CD4-positive, alpha-beta T cell (primary cell): ENCODE data around the gene HES5. TPM values are rescaled to one million over a fixed set of nuclear protein-coding genes. Genes with fewer than 3 reads are reported as not detected.

Source experiments
- ATAC-seq: fragments of 200-7000 bp; cut with Tn5 transposase; one replicate; pipeline ENCODE4 v1.10.0; 2022; ENCODE audit warnings: mild to moderate bottlenecking; ENCODE audit not compliant: poor library complexity
- CTCF ChIA-PET: fragments of 350-600 bp; sonication (Branson Sonifier 250); formaldehyde crosslinking; loops from one replicate; lab custom pipeline; 2021; ENCODE audit warnings: antibody characterized with exemption, inconsistent platforms; lab: Charles Lee
- POLR2A ChIA-PET: fragments of 350-600 bp; sonication (Branson Sonifier 250); formaldehyde crosslinking; loops from one replicate; lab custom pipeline; 2021; ENCODE audit warnings: antibody characterized with exemption, inconsistent platforms; lab: Charles Lee
- DNase-seq, 14 experiments: peaks; one replicate each; pipeline ENCODE4 v3.0.0-alpha.2; 2013 to 2020; ENCODE audit warnings: mixed read lengths in 2 of 14
- H3K27ac ChIP-seq, 2 donors: one replicate each; pipeline versions ENCODE4 v1.5.1 to v1.7.0; 2013; ENCODE audit warnings: low read length in 2 of 2, low read depth in 1 of 2, mild to moderate bottlenecking in 1 of 2
- H3K27me3 ChIP-seq, 2 experiments: 1 replicate in 1 of 2; 2 replicates in 1 of 2; pipeline versions ENCODE4 v1.6.1 to v1.7.0; 2013; ENCODE audit warnings: low read length in 2 of 2, control low read depth in 1 of 2, mild to moderate bottlenecking in 1 of 2, moderate library complexity in 1 of 2; ENCODE audit not compliant: insufficient read depth in 2 of 2, control insufficient read depth in 1 of 2
- H3K36me3 ChIP-seq: one replicate; pipeline ENCODE4 v1.6.1; 2013; ENCODE audit warnings: low read length, control low read depth; ENCODE audit not compliant: insufficient read depth
- H3K4me1 ChIP-seq: one replicate; pipeline ENCODE4 v1.6.1; 2013; ENCODE audit warnings: low read length, control low read depth; ENCODE audit not compliant: insufficient read depth
- H3K4me3 ChIP-seq: one replicate; pipeline ENCODE4 v1.5.1; 2013; ENCODE audit warnings: mild to moderate bottlenecking, low read length, moderate library complexity
- H3K9me3 ChIP-seq, 2 experiments: 1 replicate in 1 of 2; 2 replicates in 1 of 2; pipeline versions ENCODE4 v1.6.1 to v1.7.0; 2013; ENCODE audit warnings: low read length in 2 of 2, mild to moderate bottlenecking in 2 of 2, control low read depth in 1 of 2, moderate library complexity in 1 of 2; ENCODE audit not compliant: control insufficient read depth in 1 of 2, insufficient read depth in 1 of 2
- H3K27ac Mint-ChIP-seq: one replicate; pipeline ENCODE4 v1.8.0; 2020; ENCODE audit warnings: mixed read lengths
- H3K27me3 Mint-ChIP-seq: one replicate; pipeline ENCODE4 v1.8.0; 2021; ENCODE audit warnings: mixed read lengths
- H3K36me3 Mint-ChIP-seq: one replicate; pipeline ENCODE4 v1.8.0; 2021; ENCODE audit warnings: low read depth, mixed read lengths
- H3K4me1 Mint-ChIP-seq: one replicate; pipeline ENCODE4 v1.8.0; 2021; ENCODE audit warnings: low read depth, mixed read lengths
- H3K4me3 Mint-ChIP-seq: one replicate; pipeline ENCODE4 v1.8.0; 2020; ENCODE audit warnings: mild to moderate bottlenecking, mixed read lengths
- H3K9me3 Mint-ChIP-seq: one replicate; pipeline ENCODE4 v1.8.0; 2020; ENCODE audit warnings: mixed read lengths
- CTCF ChIP-seq: fragments of 200-600 bp; IDR thresholded peaks from one replicate; pipeline ENCODE4 v1.8.0; 2022; ENCODE audit warnings: antibody characterized with exemption, mild to moderate bottlenecking
- intact Hi-C, 2 experiments: fragments of 100-400 bp; cut with DNase I in 1 of 2; cut with micrococcal nuclease in 1 of 2; formaldehyde crosslinking; loops; one replicate each; pipeline versions ENCODE4 v1.15.1 to v1.9.0; 2023 to 2025; cut with DNase I, micrococcal nuclease
- total RNA-seq, 174 experiments: library from RNA in 2 of 174; stranded (reverse) in 2 of 174; gene quantifications; one replicate each; pipeline ENCODE4 v1.2.3 and lab custom pipeline; 2021 to 2026

HES5 gene
- total RNA-seq, 2 experiments from 2014 or later: not detected

- Histone ChIP-seq H3K4me3 (no peak overlapping the region), H3K27me3 (peaks cover 22 to 25% of the 10 kb centered on the region in 2 experiments), H3K27ac (no peak overlapping the region), H3K36me3 (no peaks in the 10 kb centered on the region), H3K4me1 (peaks cover 14% of the 10 kb centered on the region), H3K9me3 (peaks cover 0 to 12% of the 10 kb centered on the region in 2 experiments)
- peaks cover 20% of the 10 kb centered on the region for H3K27me3 Mint-ChIP-seq
- intact Hi-C loops: no loop called here
- H3K36me3 Mint-ChIP-seq: no peaks in the 10 kb centered on the region
- ChIA-PET CTCF (no interaction called here), POLR2A (interaction anchor here (1.4 to 1.5 kb wide), 2 partner anchors 9 to 11 kb away, joined by 3 to 4 read pairs; partner anchors contain the start of gene PANK4)
- H3K27ac Mint-ChIP-seq: no peak overlapping the region
- H3K4me1 Mint-ChIP-seq: peaks cover 4% of the 10 kb centered on the region
- H3K9me3 Mint-ChIP-seq: no peaks in the 10 kb centered on the region
- DNase-seq: peak in 1 of 14 experiments; percentile 18
- no peak for TF ChIP-seq CTCF
- no peak for ATAC-seq
- H3K4me3 Mint-ChIP-seq: no peak overlapping the region
These were observed 4.8 kb upstream of the HES5 start for GRCh38 chr1:2534687-2535441.

DNA sequence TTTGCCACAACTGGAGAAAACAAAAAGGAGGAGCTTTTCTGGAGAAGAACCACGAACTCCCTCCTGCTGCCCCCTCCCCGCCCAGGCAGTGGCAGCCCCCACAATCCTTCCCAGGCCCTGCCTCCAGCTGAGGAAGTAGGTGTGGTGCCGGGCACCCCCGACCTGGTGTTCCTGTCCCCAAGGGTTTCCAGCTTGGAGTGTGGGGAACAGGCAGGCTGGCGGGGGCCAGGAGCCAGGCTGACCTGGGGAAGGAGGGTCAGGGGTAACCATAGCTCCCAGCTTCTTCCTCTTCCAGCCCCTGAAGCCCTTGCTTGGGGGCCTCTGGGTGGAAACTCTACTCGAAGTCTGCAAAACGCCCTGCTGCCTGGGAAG, 4.2 kb upstream of the HES5 start:
- no peak for TF ChIP-seq CTCF
- intact Hi-C loops: no loop called here
- Mint-ChIP-seq H3K27me3 (peaks cover 20% of the 10 kb centered on the region), H3K36me3 (no peaks in the 10 kb centered on the region), H3K4me3 (no peak overlapping the region), H3K4me1 (peaks cover 4% of the 10 kb centered on the region), H3K9me3 (no peaks in the 10 kb centered on the region), H3K27ac (no peak overlapping the region)
- no peaks in the 10 kb centered on the region for H3K36me3 ChIP-seq
- DNase-seq (no peak), ATAC-seq (no peak)
- no peak overlapping the region for H3K27ac ChIP-seq
- no peak overlapping the region for H3K4me3 ChIP-seq
- peaks cover 24 to 25% of the 10 kb centered on the region in 2 experiments for H3K27me3 ChIP-seq
- H3K4me1 ChIP-seq: peaks cover 19% of the 10 kb centered on the region
- H3K9me3 ChIP-seq: peaks cover 0 to 12% of the 10 kb centered on the region in 2 experiments
- POLR2A ChIA-PET: interaction anchor here (1.4 to 2.2 kb wide), 3 partner anchors 8 to 14 kb away, joined by 3 to 6 read pairs (median 4); partner anchors contain the start of gene PANK4
- CTCF ChIA-PET: no interaction called here

- Mint-ChIP-seq H3K27ac (no peak overlapping the region), H3K4me1 (peaks cover 10% of the 10 kb centered on the region), H3K36me3 (no peaks in the 10 kb centered on the region), H3K27me3 (peaks cover 28% of the 10 kb centered on the region), H3K9me3 (no peaks in the 10 kb centered on the region), H3K4me3 (no peak overlapping the region)
- Histone ChIP-seq H3K4me3 (no peak overlapping the region), H3K4me1 (peaks cover 28% of the 10 kb centered on the region), H3K27ac (no peak overlapping the region), H3K27me3 (peaks cover 31 to 32% of the 10 kb centered on the region in 2 experiments), H3K9me3 (peaks cover 0 to 12% of the 10 kb centered on the region in 2 experiments), H3K36me3 (no peaks in the 10 kb centered on the region)
- ChIA-PET POLR2A (interaction anchor here (2.2 kb wide), 1 partner anchor 15 kb away, joined by 6 read pairs; no protein-coding TSS in a partner anchor), CTCF (no interaction called here)
- TF ChIP-seq CTCF: no peak
- ATAC-seq (no peak), DNase-seq (no peak)
- intact Hi-C loops: no loop called here
These were observed 3.3 kb upstream of the HES5 start for GRCh38 chr1:2533365-2533764.
